ENCODE results near the gene MYG1.

- TF ChIP-seq, protein P1, sequence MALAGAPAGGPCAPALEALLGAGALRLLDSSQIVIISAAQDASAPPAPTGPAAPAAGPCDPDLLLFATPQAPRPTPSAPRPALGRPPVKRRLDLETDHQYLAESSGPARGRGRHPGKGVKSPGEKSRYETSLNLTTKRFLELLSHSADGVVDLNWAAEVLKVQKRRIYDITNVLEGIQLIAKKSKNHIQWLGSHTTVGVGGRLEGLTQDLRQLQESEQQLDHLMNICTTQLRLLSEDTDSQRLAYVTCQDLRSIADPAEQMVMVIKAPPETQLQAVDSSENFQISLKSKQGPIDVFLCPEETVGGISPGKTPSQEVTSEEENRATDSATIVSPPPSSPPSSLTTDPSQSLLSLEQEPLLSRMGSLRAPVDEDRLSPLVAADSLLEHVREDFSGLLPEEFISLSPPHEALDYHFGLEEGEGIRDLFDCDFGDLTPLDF (CRISPR knock-in tag; IDR thresholded peaks at IDR 0.05): no peak
- TF ChIP-seq EZH2 (conservative IDR thresholded peaks at IDR 0.05; ENCODE audit: low read depth, low read length): no peak
- TF ChIP-seq GATAD1 (CRISPR knock-in tag; IDR thresholded peaks at IDR 0.05): no peak
- TF ChIP-seq ATF7 (IDR thresholded peaks at IDR 0.05): no peak
- TF ChIP-seq ATF7 (CRISPR knock-in tag; IDR thresholded peaks at IDR 0.05): no peak
- TF ChIP-seq CEBPB (IDR thresholded peaks at IDR 0.05; ENCODE audit: borderline replicate concordance, low read depth, low read length): no peak
- no peak for TF ChIP-seq MEIS1 (CRISPR knock-in tag; IDR thresholded peaks at IDR 0.05; ENCODE audit: borderline replicate concordance)
- TF ChIP-seq, protein P2, sequence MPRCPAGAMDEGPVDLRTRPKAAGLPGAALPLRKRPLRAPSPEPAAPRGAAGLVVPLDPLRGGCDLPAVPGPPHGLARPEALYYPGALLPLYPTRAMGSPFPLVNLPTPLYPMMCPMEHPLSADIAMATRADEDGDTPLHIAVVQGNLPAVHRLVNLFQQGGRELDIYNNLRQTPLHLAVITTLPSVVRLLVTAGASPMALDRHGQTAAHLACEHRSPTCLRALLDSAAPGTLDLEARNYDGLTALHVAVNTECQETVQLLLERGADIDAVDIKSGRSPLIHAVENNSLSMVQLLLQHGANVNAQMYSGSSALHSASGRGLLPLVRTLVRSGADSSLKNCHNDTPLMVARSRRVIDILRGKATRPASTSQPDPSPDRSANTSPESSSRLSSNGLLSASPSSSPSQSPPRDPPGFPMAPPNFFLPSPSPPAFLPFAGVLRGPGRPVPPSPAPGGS (CRISPR knock-in tag; IDR thresholded peaks at IDR 0.05): no peak
Observed at GRCh38 chr12:53276511-53276910, 23.0 kb upstream of the MYG1 start.

Measured in HepG2 (cell line).